Activated T-helper 1 cell treated with anti-CD3 and anti-CD28 coated beads, Interleukin-12 subunit alpha, Interleukin-12 subunit beta, Interleukin-2, Interleukin-4 antibody, amounts not matched to agents 30 ng/mL and 10 ng/mL and 1 ng/mL, durations not matched to agents 14 hours and 24 hours and 36 hours (primary cell): ENCODE data around the gene CCL13. TPM values are rescaled to one million over a fixed set of nuclear protein-coding genes. Genes with fewer than 3 reads are reported as not detected.

Experiments
- DNase-seq: peaks from one replicate; pipeline ENCODE4 v3.0.0; 2021; ENCODE audit warnings: low spot score
- H3K27ac Mint-ChIP-seq: one replicate; pipeline ENCODE4 v1.8.0; 2021; ENCODE audit warnings: mild to moderate bottlenecking, mixed read lengths
- H3K27me3 Mint-ChIP-seq: one replicate; pipeline ENCODE4 v1.8.0; 2022; ENCODE audit warnings: mild to moderate bottlenecking, moderate library complexity, mixed read lengths; ENCODE audit not compliant: insufficient read depth
- H3K36me3 Mint-ChIP-seq: one replicate; pipeline ENCODE4 v1.8.0; 2021; ENCODE audit warnings: low read depth, mixed read lengths
- H3K4me1 Mint-ChIP-seq: one replicate; pipeline ENCODE4 v1.8.0; 2021; ENCODE audit warnings: low read depth, mixed read lengths
- H3K4me3 Mint-ChIP-seq: one replicate; pipeline ENCODE4 v1.8.0; 2021; ENCODE audit warnings: mild to moderate bottlenecking, moderate library complexity, mixed read lengths
- H3K9me3 Mint-ChIP-seq: one replicate; pipeline ENCODE4 v1.8.0; 2021; ENCODE audit warnings: mixed read lengths
- intact Hi-C: fragments of 100-400 bp; cut with micrococcal nuclease; formaldehyde crosslinking; loops from one replicate; pipeline ENCODE4 v1.15.1; 2024
- total RNA-seq: library from RNA; stranded (reverse); gene quantifications from 2 replicates; pipeline ENCODE4 v1.2.3, GENCODE V29; 2022

The CCL13 gene
- total RNA-seq, 1 donor from 2014 or later, result not detected

DNA sequence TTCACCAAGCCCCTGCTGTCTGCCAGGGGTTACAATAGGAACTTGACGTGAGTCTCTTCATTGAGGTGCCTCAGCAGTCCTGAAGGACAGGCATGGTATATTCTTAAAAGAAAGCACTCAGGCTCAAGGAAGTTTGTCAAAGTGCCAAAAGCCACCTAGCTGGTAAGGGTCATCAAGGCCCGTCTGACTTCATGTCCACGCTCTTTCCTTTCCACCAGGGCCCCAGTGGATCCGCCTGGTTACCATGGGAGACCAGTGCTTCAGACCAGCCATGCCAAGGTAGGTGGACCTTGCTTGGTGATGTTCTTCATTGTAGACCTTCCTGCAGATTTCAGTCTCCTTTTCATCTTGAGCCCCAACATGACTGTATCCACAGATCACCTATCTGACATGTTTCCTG is 34.4 kb downstream of the CCL13 start:
- Mint-ChIP-seq H3K4me3 (no peak overlapping the region), H3K9me3 (no peaks in the 10 kb centered on the region), H3K27ac (peak overlapping the region; percentile 36), H3K4me1 (peaks cover 50% of the 10 kb centered on the region), H3K27me3 (peaks cover 21% of the 10 kb centered on the region), H3K36me3 (peaks cover 3% of the 10 kb centered on the region)
- no peak for DNase-seq
- intact Hi-C loops, result no loop called here

DNA sequence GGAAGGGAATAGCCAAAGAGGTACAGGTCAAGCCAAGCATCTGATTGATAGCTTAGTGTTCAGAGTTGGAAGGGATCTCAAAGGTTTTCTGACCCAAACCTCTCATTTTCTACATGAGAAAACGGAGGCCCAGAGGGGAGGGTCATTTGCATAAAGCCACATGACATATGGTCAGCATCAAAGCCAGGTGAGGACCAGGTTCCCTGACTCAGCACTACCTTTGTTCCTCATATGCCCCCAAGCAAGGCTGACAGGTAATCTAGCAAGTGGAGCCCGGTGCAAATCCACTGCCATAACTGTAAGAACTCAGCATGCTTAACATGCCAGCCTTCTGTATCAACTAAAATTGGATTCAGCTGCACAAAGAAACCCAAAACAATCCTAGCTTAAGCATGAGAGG is 35.0 kb downstream of the CCL13 start:
- Mint-ChIP-seq H3K4me3 (no peak overlapping the region), H3K27me3 (peaks cover 20% of the 10 kb centered on the region), H3K27ac (no peak overlapping the region), H3K4me1 (peaks cover 44% of the 10 kb centered on the region), H3K36me3 (peaks cover 3% of the 10 kb centered on the region), H3K9me3 (no peaks in the 10 kb centered on the region)
- intact Hi-C loops, result no loop called here
- no peak for DNase-seq

GRCh38 chr17:34393401-34393800 is 37.1 kb downstream of the CCL13 start:
- Mint-ChIP-seq H3K27me3 (peaks cover 34% of the 10 kb centered on the region), H3K36me3 (peaks cover 3% of the 10 kb centered on the region), H3K4me3 (no peak overlapping the region), H3K4me1 (peaks cover 36% of the 10 kb centered on the region), H3K9me3 (no peaks in the 10 kb centered on the region), H3K27ac (no peak overlapping the region)
- no peak for DNase-seq
- intact Hi-C loops, result no loop called here

DNA sequence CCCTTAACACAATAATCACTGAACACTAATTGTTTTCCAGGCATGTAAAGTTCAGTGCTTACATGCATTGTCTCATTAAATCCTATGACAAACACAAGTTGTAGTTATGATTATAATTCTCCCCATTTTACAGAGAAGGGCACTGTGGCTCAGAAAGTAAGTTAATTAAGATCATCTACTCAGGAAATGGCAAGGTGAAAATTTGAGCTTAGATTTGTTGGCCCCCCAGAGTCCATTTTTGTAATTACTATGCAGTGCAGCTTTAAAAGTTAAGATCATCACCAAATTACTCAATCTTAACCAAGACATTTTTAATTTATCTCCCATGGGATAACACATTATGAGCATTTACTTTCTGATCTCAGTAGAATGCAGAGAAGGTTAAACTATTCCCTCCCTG is 41.0 kb downstream of the CCL13 start:
- Mint-ChIP-seq H3K9me3 (no peaks in the 10 kb centered on the region), H3K4me3 (no peak overlapping the region), H3K4me1 (peaks cover 32% of the 10 kb centered on the region), H3K27me3 (peaks cover 36% of the 10 kb centered on the region), H3K27ac (no peak overlapping the region), H3K36me3 (peaks cover 3% of the 10 kb centered on the region)
- intact Hi-C loops, result loop anchor here (5.0 kb wide), 1 partner anchor 35 kb away; the partner anchor contains the start of gene CCL1
- DNase-seq, result no peak

DNA sequence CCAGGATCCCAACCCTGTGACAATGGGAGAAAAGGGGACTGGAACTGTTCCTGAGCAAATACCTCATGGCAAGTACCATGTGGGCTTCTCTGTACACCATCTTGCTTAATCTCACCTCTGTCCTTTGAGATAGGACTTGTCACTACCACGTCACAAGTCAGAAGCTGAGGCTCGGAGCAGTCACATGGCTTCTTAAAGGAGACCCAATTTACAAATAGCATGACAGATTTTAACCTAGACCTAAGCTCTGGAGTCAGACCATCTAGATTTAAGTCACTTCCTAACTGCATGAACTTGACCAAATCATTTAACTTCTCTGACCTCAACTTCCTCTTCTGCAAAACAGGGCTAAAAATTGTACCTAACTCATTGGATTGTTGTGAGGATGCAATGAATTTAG is 42.7 kb downstream of the CCL13 start:
- H3K36me3 Mint-ChIP-seq, result peaks cover 3% of the 10 kb centered on the region
- DNase-seq, result no peak
- H3K27me3 Mint-ChIP-seq, result peaks cover 29% of the 10 kb centered on the region
- H3K4me3 Mint-ChIP-seq, result no peak overlapping the region
- intact Hi-C loops, result loop anchor here (2.0 to 5.0 kb wide), 2 partner anchors 16 to 37 kb away; partner anchors contain the start of gene CCL1
- H3K27ac Mint-ChIP-seq, result peak overlapping the region; percentile 27
- peaks cover 32% of the 10 kb centered on the region for H3K4me1 Mint-ChIP-seq
- no peaks in the 10 kb centered on the region for H3K9me3 Mint-ChIP-seq

GRCh38 chr17:34399725-34400124 is 43.4 kb downstream of the CCL13 start:
- H3K4me3 Mint-ChIP-seq, result no peak overlapping the region
- peaks cover 28% of the 10 kb centered on the region for H3K27me3 Mint-ChIP-seq
- no peaks in the 10 kb centered on the region for H3K9me3 Mint-ChIP-seq
- peaks cover 32% of the 10 kb centered on the region for H3K4me1 Mint-ChIP-seq
- intact Hi-C loops, result loop anchor here (2.0 to 5.0 kb wide), 2 partner anchors 17 to 37 kb away; partner anchors contain the start of gene CCL1
- no peak for DNase-seq
- peaks cover under 1% of the 10 kb centered on the region for H3K36me3 Mint-ChIP-seq
- H3K27ac Mint-ChIP-seq, result peak overlapping the region; percentile 4

DNA sequence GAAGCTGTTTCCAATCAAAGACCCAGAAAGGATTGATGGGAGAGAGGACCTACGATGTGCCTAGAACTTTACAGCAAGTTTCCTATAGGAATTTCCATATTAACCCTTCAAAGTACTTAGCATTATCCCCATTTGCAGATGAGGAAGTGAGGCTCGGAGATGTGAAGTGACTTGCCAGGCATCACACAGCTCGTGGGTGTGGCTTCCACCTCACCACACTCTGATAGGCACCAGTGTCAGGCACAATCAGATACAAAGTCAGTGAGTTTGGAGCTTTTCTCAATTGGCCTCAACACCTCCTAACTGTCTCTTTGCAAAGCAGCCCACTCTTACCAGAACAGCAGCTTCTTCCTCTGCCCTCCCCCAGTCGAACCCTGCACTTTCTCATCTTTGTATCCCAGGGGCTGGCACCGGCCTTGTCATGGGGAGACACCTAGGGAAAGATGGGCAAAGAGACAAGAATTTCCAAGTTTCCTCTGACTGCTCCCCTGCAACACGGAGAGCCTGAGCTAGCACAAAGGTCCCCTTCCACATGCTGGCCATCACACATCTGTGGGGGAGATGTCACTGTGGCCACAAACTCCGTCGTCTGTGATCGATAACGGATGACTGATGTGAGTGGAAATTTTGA is 44.1 kb downstream of the CCL13 start:
- peaks cover 28% of the 10 kb centered on the region for H3K27me3 Mint-ChIP-seq
- DNase-seq, result no peak
- no peaks in the 10 kb centered on the region for H3K36me3 Mint-ChIP-seq
- intact Hi-C loops, result no loop called here
- H3K4me1 Mint-ChIP-seq, result peaks cover 32% of the 10 kb centered on the region
- no peak overlapping the region for H3K27ac Mint-ChIP-seq
- H3K4me3 Mint-ChIP-seq, result no peak overlapping the region
- no peaks in the 10 kb centered on the region for H3K9me3 Mint-ChIP-seq

DNA sequence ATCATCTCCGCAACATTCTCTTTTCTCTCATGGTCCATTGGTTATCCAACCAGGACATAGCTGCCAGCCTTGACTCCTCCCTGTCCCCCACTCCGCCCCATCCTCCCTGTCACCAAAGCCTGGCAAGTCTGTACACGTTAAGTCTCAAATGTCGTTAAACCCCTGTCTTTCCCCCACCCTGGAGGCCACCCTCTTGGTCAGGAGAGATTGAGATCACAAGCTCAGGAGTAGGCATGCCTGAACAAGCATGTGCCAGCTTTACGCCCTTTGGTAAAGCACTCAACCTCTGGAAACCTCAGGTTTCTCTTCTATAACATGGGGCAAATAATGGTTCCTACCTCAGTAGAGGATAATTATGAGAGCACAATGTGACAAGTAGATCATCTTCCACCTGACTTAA is 44.9 kb downstream of the CCL13 start:
- H3K9me3 Mint-ChIP-seq, result no peaks in the 10 kb centered on the region
- no peaks in the 10 kb centered on the region for H3K36me3 Mint-ChIP-seq
- DNase-seq, result no peak
- H3K4me1 Mint-ChIP-seq, result peaks cover 32% of the 10 kb centered on the region
- intact Hi-C loops, result no loop called here
- H3K4me3 Mint-ChIP-seq, result no peak overlapping the region
- H3K27ac Mint-ChIP-seq, result no peak overlapping the region
- peaks cover 25% of the 10 kb centered on the region for H3K27me3 Mint-ChIP-seq

DNA sequence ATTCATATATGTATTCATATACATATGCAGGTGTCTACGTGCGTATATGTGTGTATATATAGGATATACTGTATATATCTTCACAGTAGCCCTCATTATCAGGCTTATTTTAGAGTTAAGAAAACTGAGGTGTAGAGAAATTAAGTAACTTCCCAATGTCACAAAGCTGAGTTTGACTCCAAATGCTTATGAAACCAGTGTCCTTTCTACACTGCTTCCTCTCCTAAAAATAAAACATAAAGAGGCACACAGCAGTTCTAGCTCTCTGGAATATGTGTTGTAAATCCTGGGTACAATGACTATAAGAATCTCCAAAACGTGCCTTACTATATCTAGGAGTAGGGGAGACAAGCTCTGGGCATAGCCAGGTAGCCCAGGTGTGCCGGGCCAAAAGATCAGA is 46.7 kb downstream of the CCL13 start:
- H3K9me3 Mint-ChIP-seq, result no peaks in the 10 kb centered on the region
- H3K4me1 Mint-ChIP-seq, result peaks cover 25% of the 10 kb centered on the region

GRCh38 chr17:34406226-34406625 is 49.9 kb downstream of the CCL13 start:
- Mint-ChIP-seq H3K36me3 (no peaks in the 10 kb centered on the region), H3K27ac (no peak overlapping the region), H3K4me3 (no peak overlapping the region), H3K4me1 (peaks cover 4% of the 10 kb centered on the region), H3K9me3 (no peaks in the 10 kb centered on the region), H3K27me3 (peaks cover 22% of the 10 kb centered on the region)
- intact Hi-C loops, result no loop called here
- no peak for DNase-seq

More for the DNA sequence above, 46.7 kb downstream of the CCL13 start:
- no peak overlapping the region for H3K4me3 Mint-ChIP-seq
- no peak for DNase-seq
- intact Hi-C loops, result no loop called here
- no peak overlapping the region for H3K27ac Mint-ChIP-seq
- no peaks in the 10 kb centered on the region for H3K36me3 Mint-ChIP-seq
- peaks cover 18% of the 10 kb centered on the region for H3K27me3 Mint-ChIP-seq

Other genes with a start within 250 kb of the CCL13 start
- gene CCL2, start 101.2 kb upstream of the CCL13 start, total RNA-seq, result 0.39 and 0.65 TPM in 2 replicates
- not detected in 2 replicates for gene CCL7, start 86.3 kb upstream of the CCL13 start, total RNA-seq
- gene CCL11, start 70.7 kb upstream of the CCL13 start, total RNA-seq, result not detected in 2 replicates
- not detected in 2 replicates for gene CCL8, start 37.0 kb upstream of the CCL13 start, total RNA-seq
- 264 and 266 TPM in 2 replicates for gene CCL1, start 6.8 kb downstream of the CCL13 start, total RNA-seq
- not detected in 2 replicates for gene TMEM132E, start 223.1 kb downstream of the CCL13 start, total RNA-seq